Aorta (tissue), 5 donors: ENCODE data around the gene HBG2. TPM values are rescaled to one million over a fixed set of nuclear protein-coding genes. Genes with fewer than 3 reads are reported as not detected.
"Not testable (repeated sequence)": the region's sequence is repeated elsewhere in the genome, so short reads cannot be mapped to it uniquely, and the experiment has no call there.

ENCODE experiments used
- ATAC-seq: fragments of 200-7000 bp; cut with Tn5 transposase; one replicate; pipeline ENCODE4 v1.9.1; 2022; ENCODE audit warnings: moderate library complexity; ENCODE audit not compliant: low FRiP score
- DNase-seq, 2 donors: peaks; one replicate each; pipeline ENCODE4 v3.0.0-alpha.2; 2020
- H3K27ac ChIP-seq, 2 donors: one replicate each; pipeline ENCODE4 v1.5.1; 2013; ENCODE audit warnings: low read length in 2 of 2, mild to moderate bottlenecking in 2 of 2, moderate library complexity in 2 of 2, control low read depth in 1 of 2, inconsistent platforms in 1 of 2, low read depth in 1 of 2
- H3K27me3 ChIP-seq, 2 donors: one replicate each; pipeline ENCODE4 v1.6.1; 2013; ENCODE audit warnings: control low read depth in 1 of 2, low read length in 1 of 2, mild to moderate bottlenecking in 1 of 2, moderate library complexity in 1 of 2; ENCODE audit not compliant: insufficient read depth in 2 of 2, control insufficient read depth in 1 of 2
- H3K36me3 ChIP-seq, 2 donors: one replicate each; pipeline ENCODE4 v1.6.1; 2013; ENCODE audit warnings: control low read depth in 1 of 2, low read length in 1 of 2, mild to moderate bottlenecking in 1 of 2; ENCODE audit not compliant: insufficient read depth in 2 of 2, control insufficient read depth in 1 of 2
- H3K4me1 ChIP-seq, 2 donors: one replicate each; pipeline ENCODE4 v1.6.1; 2013; ENCODE audit warnings: low read length in 2 of 2, control low read depth in 1 of 2, mild to moderate bottlenecking in 1 of 2, moderate library complexity in 1 of 2; ENCODE audit not compliant: insufficient read depth in 2 of 2, control insufficient read depth in 1 of 2
- H3K4me3 ChIP-seq, 2 donors: one replicate each; pipeline ENCODE4 v1.5.1; 2013; ENCODE audit warnings: low read length in 2 of 2, control low read depth in 1 of 2, mild to moderate bottlenecking in 1 of 2
- H3K9me3 ChIP-seq: one replicate; pipeline ENCODE4 v1.6.1; 2013; ENCODE audit warnings: mild to moderate bottlenecking, low read length; ENCODE audit not compliant: control insufficient read depth
- WGBS, 2 donors: extraction: QIAGEN DNeasy Blood & Tissue Kit; methylation state at CpG; one replicate each; pipeline ENCODE4 v1.1.7; 2013; 5-methylcytosine and 5-hydroxymethylcytosine counted together
- intact Hi-C, 2 donors: fragments of 100-400 bp; cut with DNase I; formaldehyde crosslinking; loops; one replicate each; pipeline versions ENCODE4 v1.14.2 to v1.15.0; 2022
- long read RNA-seq, 2 donors: library from polyadenylated mRNA; unstranded; transcript quantifications; one replicate each; pipeline ENCODE4 v2.0.0, GENCODE V29; 2020 to 2021
- polyA plus RNA-seq, 2 donors: library from polyadenylated mRNA; stranded (reverse); fragments of 200-250 nt; gene quantifications; one replicate each; pipeline ENCODE4 v1.2.3, GENCODE V29; 2013
- total RNA-seq, 2 donors: library from RNA; stranded (reverse); fragmentation: NEBNext Ultra II Directional; extraction: Animal tissue kit (Norgen Biotek cat#: 25700); gene quantifications; one replicate each; pipeline ENCODE4 v1.2.1, GENCODE V29; 2021
- donor health status: healthy with polysubstance abuse.
- donor health status: Bipolar disorder and iron deficiency.
- donor health status: DM: no; HTN: no; CAD: no.
- donor health status: DM: no; HTN: no; CAD: no.
- donor health status: DM: yes; HTN: yes; CAD: no.

HBG2 gene
- total RNA-seq (under 1 TPM in 1 of 2 donors, not detected in 1; 0.78 TPM), polyA plus RNA-seq (under 1 TPM in 1 of 2 donors, not detected in 1; 0.23 TPM)
- long read RNA-seq, donor 1, result 0 reads
- long read RNA-seq, donor 2, result 0 reads

DNA sequence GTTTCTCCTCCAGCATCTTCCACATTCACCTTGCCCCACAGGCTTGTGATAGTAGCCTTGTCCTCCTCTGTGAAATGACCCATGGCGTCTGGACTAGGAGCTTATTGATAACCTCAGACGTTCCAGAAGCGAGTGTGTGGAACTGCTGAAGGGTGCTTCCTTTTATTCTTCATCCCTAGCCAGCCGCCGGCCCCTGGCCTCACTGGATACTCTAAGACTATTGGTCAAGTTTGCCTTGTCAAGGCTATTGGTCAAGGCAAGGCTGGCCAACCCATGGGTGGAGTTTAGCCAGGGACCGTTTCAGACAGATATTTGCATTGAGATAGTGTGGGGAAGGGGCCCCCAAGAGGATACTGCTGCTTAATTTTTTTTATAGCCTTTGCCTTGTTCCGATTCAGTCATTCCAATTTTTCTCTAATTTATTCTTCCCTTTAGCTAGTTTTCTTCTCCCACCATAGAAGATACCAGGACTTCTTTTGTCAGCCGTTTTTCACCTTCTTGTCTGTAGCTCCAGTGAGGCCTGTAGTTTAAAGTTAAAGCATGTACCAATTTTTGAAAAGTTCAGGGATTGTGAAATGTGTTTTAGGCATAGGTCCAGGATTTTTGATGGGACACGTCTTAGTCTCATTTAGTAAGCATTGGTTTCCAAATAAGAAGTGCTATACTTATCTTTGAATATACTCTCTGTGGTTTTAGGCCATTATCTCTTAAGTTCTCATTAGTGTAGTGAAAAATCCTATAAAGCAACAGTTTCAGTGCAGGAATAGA is at the start of gene HBG2:
Gene HBG2 (minus strand): TSS at position 136 of the 768 bp plus-strand sequence. CDS start 53 bp downstream, at position 83.
- H3K36me3 ChIP-seq, DNase-seq, intact Hi-C loops, H3K27me3 ChIP-seq, ATAC-seq, H3K4me3 ChIP-seq, H3K4me1 ChIP-seq, H3K27ac ChIP-seq, H3K9me3 ChIP-seq: not testable (repeated sequence)
- 58 to 60% methylated on average over 4 of the region's 9 CpGs for WGBS, 2 donors

DNA sequence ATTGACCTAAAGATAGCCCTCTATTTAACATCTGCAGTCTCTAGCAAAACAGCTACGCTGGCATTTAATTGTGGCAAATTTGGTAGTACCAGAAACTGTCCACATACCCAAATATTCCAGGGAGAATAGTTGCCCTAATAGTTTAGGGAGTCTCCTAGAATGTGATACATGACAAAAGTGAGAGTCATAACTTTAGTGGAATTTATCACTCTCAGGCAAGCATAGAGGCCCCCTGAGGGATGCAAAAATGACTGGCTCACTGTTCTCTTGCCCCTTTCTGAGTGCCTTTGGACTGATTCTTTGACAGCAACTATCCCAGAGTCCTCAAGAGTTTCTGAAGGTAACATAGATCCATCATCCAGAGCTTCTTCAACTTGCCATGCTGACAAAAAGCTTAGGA is 49.5 kb upstream of the HBG2 start:
- 92 to 96% methylated on average over 1 of the region's 1 CpG for WGBS, 2 donors
- no peak for DNase-seq
- Histone ChIP-seq H3K27me3 (no peaks in the 10 kb centered on the region), H3K4me1 (no peaks in the 10 kb centered on the region), H3K9me3 (no peaks in the 10 kb centered on the region), H3K27ac (no peak overlapping the region), H3K4me3 (no peak overlapping the region), H3K36me3 (no peaks in the 10 kb centered on the region)
- intact Hi-C loops, result no loop called here
- ATAC-seq, result no peak

DNA sequence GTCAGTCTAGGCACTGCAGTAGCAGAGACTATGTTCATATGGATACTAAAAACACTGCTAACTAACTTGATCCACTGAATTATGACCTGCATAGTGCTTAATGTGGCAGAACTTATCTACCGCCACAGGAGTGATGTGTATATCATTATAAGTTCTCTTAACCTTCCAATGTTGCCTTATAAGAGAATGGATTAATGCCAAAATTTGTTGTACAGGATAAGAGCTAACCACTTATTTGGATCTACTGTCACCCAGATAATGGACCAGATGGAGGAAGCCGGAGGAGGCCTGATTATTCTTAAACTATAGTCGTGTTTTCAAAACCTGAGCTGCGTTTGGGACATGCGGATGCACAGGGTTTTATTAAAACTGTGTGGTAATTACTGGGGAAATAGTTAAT is 49.0 kb upstream of the HBG2 start:
- DNase-seq, result no peak
- intact Hi-C loops, result no loop called here
- Histone ChIP-seq H3K9me3 (no peaks in the 10 kb centered on the region), H3K4me3 (no peak overlapping the region), H3K36me3 (no peaks in the 10 kb centered on the region), H3K27me3 (no peaks in the 10 kb centered on the region), H3K27ac (no peak overlapping the region), H3K4me1 (no peaks in the 10 kb centered on the region)
- 74 to 76% methylated on average over 5 of the region's 5 CpGs for WGBS, 2 donors
- ATAC-seq, result no peak

DNA sequence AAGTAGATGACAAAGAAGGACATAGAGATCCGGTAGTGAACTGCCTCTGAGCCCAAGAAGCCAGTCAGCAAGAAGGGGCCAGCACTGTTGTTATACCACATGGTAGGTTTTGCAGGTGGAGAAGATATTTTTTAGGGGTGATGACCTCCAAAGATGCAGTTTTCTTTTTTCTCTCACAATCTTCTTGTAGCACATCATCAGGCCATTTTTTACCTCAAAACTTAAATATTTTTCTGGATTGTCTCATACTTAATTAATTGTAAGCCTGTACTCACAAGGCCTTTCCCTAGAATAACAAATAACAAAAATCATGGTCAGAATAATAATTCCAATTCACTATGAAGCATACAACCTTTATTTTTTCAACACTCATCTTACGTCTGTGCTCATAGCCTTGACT is 47.3 kb upstream of the HBG2 start, which contains the start of gene OR51B4:
Gene OR51B4 (minus strand): TSS at position 101 of the 400 bp plus-strand sequence. CDS start 0 bp downstream, at position 101.
- Histone ChIP-seq H3K4me1 (no peaks in the 10 kb centered on the region), H3K4me3 (no peak within 1 kb of the TSS), H3K9me3 (no peaks in the 10 kb centered on the region), H3K27ac (no peak within 1 kb of the TSS), H3K36me3 (no peaks in the 10 kb centered on the region), H3K27me3 (no peaks in the 10 kb centered on the region)
- ATAC-seq, result no peak
- intact Hi-C loops, result no loop called here
- DNase-seq, result no peak
- 86 to 95% methylated on average over 2 of the region's 2 CpGs for whole genome bisulfite sequencing, 2 donors

DNA sequence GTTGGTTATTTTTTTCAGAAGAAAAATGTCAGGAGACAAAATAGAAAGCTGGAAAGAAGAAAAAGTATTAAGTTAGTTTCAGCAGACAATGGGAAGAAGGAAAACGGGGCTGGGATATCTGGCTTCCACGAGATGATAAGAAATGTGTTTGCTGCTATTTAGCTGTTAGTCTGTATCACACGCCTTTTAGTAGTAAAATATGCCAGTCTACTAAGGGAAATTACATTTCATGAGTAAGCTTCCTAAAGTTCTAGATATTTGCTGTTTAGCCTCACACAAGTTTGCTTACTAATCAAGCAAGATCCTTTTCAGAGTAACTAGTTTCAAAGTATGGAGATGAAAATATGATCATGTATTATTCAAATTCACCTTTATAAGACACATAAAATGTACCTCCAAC is 45.7 kb upstream of the HBG2 start:
- intact Hi-C loops, result no loop called here
- no peaks in the 10 kb centered on the region for H3K27me3 ChIP-seq
- H3K36me3 ChIP-seq, result no peaks in the 10 kb centered on the region
- no peaks in the 10 kb centered on the region for H3K4me1 ChIP-seq
- H3K27ac ChIP-seq, result no peak overlapping the region
- no peak for DNase-seq
- ATAC-seq, result no peak
- no peak overlapping the region for H3K4me3 ChIP-seq
- H3K9me3 ChIP-seq, result no peaks in the 10 kb centered on the region
- 35 to 40% methylated on average over 3 of the region's 3 CpGs for WGBS, 2 donors

DNA sequence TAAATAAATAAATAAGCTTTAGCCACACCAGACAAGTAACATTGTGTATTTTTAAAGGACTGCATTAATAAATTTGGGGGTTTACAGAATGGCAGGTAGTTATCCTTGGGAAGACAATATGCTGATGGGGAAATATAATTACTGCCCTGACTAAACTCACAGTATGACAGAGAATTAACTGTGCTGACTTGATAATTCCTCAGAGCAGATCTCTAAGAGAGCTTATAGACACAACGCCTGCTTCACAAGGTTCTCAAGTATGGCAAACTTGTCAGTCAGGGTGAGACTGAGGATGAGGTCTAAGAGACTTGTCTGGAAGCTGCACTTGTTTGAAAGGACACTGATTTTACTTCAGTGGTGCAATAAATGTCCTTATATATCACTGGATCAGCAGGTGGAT is 43.9 kb upstream of the HBG2 start:
- no peaks in the 10 kb centered on the region for H3K9me3 ChIP-seq
- H3K27ac ChIP-seq, result no peak overlapping the region
- WGBS, 2 donors, result 3 to 78% methylated on average over 1 of the region's 1 CpG
- ATAC-seq (no peak), DNase-seq (no peak)
- H3K27me3 ChIP-seq, result no peaks in the 10 kb centered on the region
- intact Hi-C loops, result no loop called here
- no peak overlapping the region for H3K4me3 ChIP-seq
- H3K4me1 ChIP-seq, result no peaks in the 10 kb centered on the region
- H3K36me3 ChIP-seq, result no peaks in the 10 kb centered on the region

DNA sequence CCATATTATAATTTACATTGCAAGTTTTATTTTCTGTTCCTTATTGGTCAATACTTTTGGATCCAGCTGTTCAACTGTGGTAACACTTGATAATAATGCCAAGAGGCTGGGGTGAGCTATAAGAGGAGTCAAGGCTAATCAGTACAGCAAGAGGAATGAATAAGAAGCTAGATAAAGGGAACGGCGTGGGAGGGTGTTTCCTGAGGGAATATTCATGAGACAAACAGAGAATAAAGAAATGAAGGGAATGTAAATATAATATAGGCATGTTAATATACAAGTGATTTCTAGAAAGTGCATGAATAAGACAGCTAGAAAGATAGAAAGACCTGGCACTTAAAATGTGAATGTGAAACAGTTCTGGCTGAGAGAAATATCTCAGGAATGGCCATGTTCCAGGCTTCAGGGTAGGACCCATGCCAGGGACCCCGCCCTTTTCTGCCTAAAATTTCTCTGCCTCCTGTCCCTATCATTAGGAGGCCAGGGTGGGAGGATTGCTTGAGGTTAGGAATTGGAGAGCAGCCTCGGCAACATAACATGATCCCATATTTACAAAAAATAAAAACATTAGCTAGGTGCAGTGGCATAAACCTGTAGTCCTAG is 43.2 kb upstream of the HBG2 start:
- Histone ChIP-seq H3K4me3 (no peak overlapping the region), H3K27ac (no peak overlapping the region), H3K9me3 (no peaks in the 10 kb centered on the region), H3K4me1 (no peaks in the 10 kb centered on the region), H3K36me3 (no peaks in the 10 kb centered on the region), H3K27me3 (no peaks in the 10 kb centered on the region)
- DNase-seq (no peak), ATAC-seq (peak; percentile 7)
- 47% methylated on average over 4 of the region's 4 CpGs for WGBS, 2 donors
- intact Hi-C loops, result no loop called here

DNA sequence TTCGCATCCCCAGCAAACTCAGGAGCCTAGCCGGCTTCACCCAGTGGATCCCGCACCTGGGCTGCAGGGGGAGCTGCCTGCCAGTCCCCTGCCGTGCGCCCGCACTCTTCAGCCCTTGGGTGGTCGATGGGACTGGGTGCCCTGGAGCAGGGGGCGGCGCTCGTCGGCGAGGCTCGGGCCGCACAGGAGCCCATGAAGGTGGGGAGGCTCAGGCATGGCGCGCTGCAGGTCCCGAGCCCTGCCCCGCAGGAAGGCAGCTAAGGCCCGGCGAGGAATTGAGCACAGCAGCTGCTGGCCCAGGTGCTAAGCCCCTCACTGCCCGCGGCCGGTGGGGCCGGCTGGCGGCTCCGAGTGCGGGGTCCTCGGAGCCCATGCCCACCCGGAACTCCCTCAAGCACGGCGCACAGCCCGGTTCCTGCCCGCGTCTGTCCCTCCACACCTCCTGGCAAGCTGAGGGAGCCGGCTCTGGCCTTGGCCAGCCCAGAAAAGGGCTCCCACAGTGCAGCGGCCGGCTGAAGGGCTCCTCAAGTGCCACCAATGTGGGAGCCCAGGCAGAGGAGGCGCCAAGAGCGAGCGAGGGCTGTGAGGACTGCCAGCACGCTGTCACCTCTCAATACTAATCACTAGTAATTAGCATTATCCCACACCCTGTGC is 39.9 kb upstream of the HBG2 start:
- H3K9me3 ChIP-seq, H3K4me3 ChIP-seq, H3K27me3 ChIP-seq, H3K4me1 ChIP-seq, H3K27ac ChIP-seq, intact Hi-C loops, ATAC-seq, H3K36me3 ChIP-seq: not testable (repeated sequence)
- WGBS, 2 donors, result 90 to 92% methylated on average over 36 to 41 of the region's 41 CpGs
- DNase-seq, result peak in 1 of 2 donors; percentile 71
